IMR-90 (cell line): ENCODE results near the gene PUS7L. TPM values are rescaled to one million over a fixed set of nuclear protein-coding genes. Genes with fewer than 3 reads are reported as not detected.

Source experiments
- ATAC-seq: fragments of 200-7000 bp; cut with Tn5 transposase; 2 replicates; pipeline ENCODE4 v1.9.1; 2020; ENCODE audit warnings: low read depth, mild to moderate bottlenecking, moderate library complexity
- BruUV-seq: library from RNA; stranded (reverse); fragments of 400-500 nt; replicated peaks from 2 replicates; lab custom pipeline; 2021; lab: Mats Ljungman, UMichigan
- CTCF ChIA-PET: fragments of 300-600 bp; formaldehyde crosslinking; extraction: SDS; loops from one replicate; lab custom pipeline; 2021; ENCODE audit warnings: antibody characterized with exemption; lab: Yijun Ruan, JAX
- POLR2A ChIA-PET: fragments of 300-600 bp; sonication (Branson Sonifier 250); formaldehyde crosslinking; loops from one replicate; lab custom pipeline; 2022; ENCODE audit warnings: antibody characterized with exemption; ENCODE audit not compliant: unreplicated experiment; lab: Charles Lee
- DNase-seq: peaks from one replicate; pipeline ENCODE4 v3.0.0; 2013
- H2AFZ ChIP-seq: replicated peaks from 2 replicates; pipeline ENCODE3; 2013; ENCODE audit warnings: low read length, mild to moderate bottlenecking; ENCODE audit not compliant: poor library complexity
- H2AK5ac ChIP-seq: 2 replicates; pipeline ENCODE4 v1.6.1; 2013; ENCODE audit warnings: low read depth, low read length, inconsistent platforms
- H2AK9ac ChIP-seq: replicated peaks from 2 replicates; pipeline ENCODE3; 2013; ENCODE audit warnings: mild to moderate bottlenecking, low read depth, low read length, moderate library complexity; ENCODE audit not compliant: poor library complexity
- H2BK120ac ChIP-seq: 2 replicates; pipeline ENCODE4 v1.6.1; 2013; ENCODE audit warnings: low read depth, low read length, inconsistent platforms
- H2BK15ac ChIP-seq: 3 replicates; pipeline ENCODE4 v1.6.1; 2013; ENCODE audit warnings: low read depth, low read length, inconsistent platforms
- H2BK20ac ChIP-seq: 2 replicates; pipeline ENCODE4 v1.6.1; 2013; ENCODE audit warnings: low read depth, mild to moderate bottlenecking, inconsistent platforms, low read length, moderate library complexity
- H2BK5ac ChIP-seq: 2 replicates; pipeline ENCODE4 v1.6.1; 2013; ENCODE audit warnings: mild to moderate bottlenecking, low read depth, low read length, inconsistent platforms; ENCODE audit not compliant: poor library complexity, severe bottlenecking
- H3K14ac ChIP-seq: replicated peaks from 2 replicates; pipeline ENCODE4 v1.6.1; 2013; ENCODE audit warnings: low read depth, low read length, inconsistent platforms
- H3K18ac ChIP-seq: 2 replicates; pipeline ENCODE4 v1.6.1; 2013; ENCODE audit warnings: low read depth, low read length, control low read depth
- H3K23ac ChIP-seq: 2 replicates; pipeline ENCODE4 v1.6.1; 2013; ENCODE audit warnings: low read depth, low read length, inconsistent platforms
- H3K27ac ChIP-seq: 2 replicates; pipeline ENCODE4 v1.5.1; 2013; ENCODE audit warnings: mild to moderate bottlenecking, control low read depth, low read length; ENCODE audit not compliant: insufficient read depth
- H3K27me3 ChIP-seq: 2 replicates; pipeline ENCODE4 v1.6.1; 2013; ENCODE audit warnings: low read length; ENCODE audit not compliant: control insufficient read depth, insufficient read depth
- H3K36me3 ChIP-seq: 2 replicates; pipeline ENCODE4 v1.6.1; 2013; ENCODE audit warnings: low read length, mixed read lengths; ENCODE audit not compliant: control insufficient read depth, insufficient read depth
- H3K4ac ChIP-seq: 2 replicates; pipeline ENCODE4 v1.6.1; 2013; ENCODE audit warnings: low read depth, low read length, inconsistent platforms
- H3K4me1 ChIP-seq: 2 replicates; pipeline ENCODE4 v1.6.1; 2013; ENCODE audit warnings: low read length, mixed read lengths; ENCODE audit not compliant: control insufficient read depth, insufficient read depth
- H3K4me2 ChIP-seq: 2 replicates; pipeline ENCODE4 v1.6.1; 2013; ENCODE audit warnings: low read depth, mild to moderate bottlenecking, control low read depth, low read length, moderate library complexity
- H3K4me3 ChIP-seq: 2 replicates; pipeline ENCODE4 v1.5.1; 2013; ENCODE audit warnings: low read depth, mild to moderate bottlenecking, control low read depth, low read length, moderate library complexity; ENCODE audit not compliant: insufficient read depth
- H3K56ac ChIP-seq: 2 replicates; pipeline ENCODE4 v1.6.1; 2013; ENCODE audit warnings: low read length, inconsistent platforms; ENCODE audit not compliant: insufficient read depth; ENCODE audit errors: extremely low read depth
- H3K79me1 ChIP-seq, 2 experiments: 2 replicates each; pipeline ENCODE4 v1.6.1; 2013; ENCODE audit warnings: low read length in 2 of 2, inconsistent platforms in 1 of 2, low read depth in 1 of 2
- H3K9ac ChIP-seq: 2 replicates; pipeline ENCODE4 v1.6.1; 2013; ENCODE audit warnings: low read depth, low read length, control low read depth
- H3K9me1 ChIP-seq: 2 replicates; pipeline ENCODE4 v1.6.1; 2013; ENCODE audit warnings: low read length, inconsistent platforms; ENCODE audit not compliant: insufficient read depth
- H3K9me3 ChIP-seq: 2 replicates; pipeline ENCODE4 v1.6.1; 2013; ENCODE audit warnings: low read length; ENCODE audit not compliant: control insufficient read depth, insufficient read depth
- H4K20me1 ChIP-seq: 2 replicates; pipeline ENCODE4 v1.6.1; 2013; ENCODE audit warnings: low read length, inconsistent platforms; ENCODE audit not compliant: insufficient read depth
- H4K5ac ChIP-seq: 2 replicates; pipeline ENCODE4 v1.6.1; 2013; ENCODE audit warnings: mild to moderate bottlenecking, low read depth, low read length, control low read depth
- H4K8ac ChIP-seq, 2 experiments: 2 replicates each; pipeline ENCODE4 v1.6.1; 2013; ENCODE audit warnings: low read depth in 2 of 2, low read length in 2 of 2, control low read depth in 1 of 2, inconsistent platforms in 1 of 2
- H4K91ac ChIP-seq: 2 replicates; pipeline ENCODE4 v1.6.1; 2013; ENCODE audit warnings: low read depth, low read length, inconsistent platforms; ENCODE audit not compliant: insufficient read depth
- CHD1 ChIP-seq: IDR thresholded peaks from 2 replicates; pipeline ENCODE4 v1.6.1; 2012; ENCODE audit warnings: low read depth, low read length, improper control_type of control experiment
- CTCF ChIP-seq: conservative IDR thresholded peaks from 2 replicates; pipeline ENCODE4 v1.5.1; 2012; ENCODE audit warnings: mild to moderate bottlenecking, low read depth, low read length, improper control_type of control experiment
- MAFK ChIP-seq: IDR thresholded peaks from 2 replicates; pipeline ENCODE4 v1.6.1; 2012; ENCODE audit warnings: low read depth, low read length, improper control_type of control experiment
- MAZ ChIP-seq: IDR thresholded peaks from 2 replicates; pipeline ENCODE4 v1.6.1; 2012; ENCODE audit warnings: low read depth, mild to moderate bottlenecking, low read length, improper control_type of control experiment, moderate library complexity, borderline replicate concordance
- MXI1 ChIP-seq: IDR thresholded peaks from 2 replicates; pipeline ENCODE4 v1.6.1; 2012; ENCODE audit warnings: low read depth, mild to moderate bottlenecking, low read length, moderate library complexity, borderline replicate concordance
- NFE2L2 ChIP-seq: fragments of 150-350 bp; IDR thresholded peaks from 2 replicates; pipeline ENCODE4 v1.6.1; 2016; ENCODE audit warnings: low read depth, mild to moderate bottlenecking, low read length
- RCOR1 ChIP-seq: IDR thresholded peaks from 2 replicates; pipeline ENCODE4 v1.6.1; 2012; ENCODE audit warnings: mild to moderate bottlenecking, low read length, improper control_type of control experiment; ENCODE audit not compliant: insufficient replicate concordance
- dilution Hi-C: fragments of 300-500 bp; cut with HindIII; formaldehyde crosslinking; loops from one replicate; pipeline ENCODE4 v1.14.3; 2018; ENCODE audit warnings: low sequenced_read_pairs; ENCODE audit not compliant: unreplicated experiment
- in situ Hi-C: fragments of 300-500 bp; cut with MboI; formaldehyde crosslinking; loops from 3 replicates; pipeline ENCODE4 v1.14.3; 2019; ENCODE audit warnings: low sequenced_read_pairs, inconsistent platforms, mixed read lengths
- intact Hi-C: fragments of 100-400 bp; cut with micrococcal nuclease; formaldehyde crosslinking; loops from 2 replicates; pipeline ENCODE4 v1.10.0; 2022
- polyA plus RNA-seq, 3 experiments: library from polyadenylated mRNA; depleted of rRNA; stranded (reverse); fragments of >200 nt; gene quantifications; 2 replicates each; pipeline ENCODE4 v1.2.3, GENCODE V29; 2012; ENCODE audit warnings: low replicate concordance in 1 of 3
- total RNA-seq: library from RNA; depleted of rRNA; stranded (reverse); fragments of >200 nt; gene quantifications from 2 replicates; pipeline ENCODE4 v1.2.3, GENCODE V29; 2012

The PUS7L gene
- total and polyA plus RNA-seq, 2 of the 4 experiments (the other 2 are of a cell fraction) = 5.1 to 44.8 TPM

GRCh38 chr12:43764528-43764927 lies 5.9 kb upstream of the PUS7L start:
- Histone ChIP-seq H2AFZ (no peak overlapping the region), H3K27me3 (no peaks in the 10 kb centered on the region), H3K4me3 (no peak overlapping the region), H3K9ac (no peak overlapping the region), H4K5ac (no peak overlapping the region), H3K4me2 (no peak overlapping the region), H3K4me1 (peaks cover 13% of the 10 kb centered on the region), H2BK120ac (no peak overlapping the region), H4K20me1 (no peaks in the 10 kb centered on the region), H3K4ac (no peak overlapping the region), H2AK9ac (no peak overlapping the region), H3K9me1 (peaks cover 2% of the 10 kb centered on the region; the same call in 1 of the 2 replicates), H2BK20ac (no peak overlapping the region), H2BK15ac (no peak overlapping the region), H3K36me3 (0 out of 2 replicates have a peak, but pooled peaks cover 2% of the 10 kb centered on the region), H3K79me1 (peaks cover 12 to 18% of the 10 kb centered on the region in 2 experiments), H3K56ac (no peak overlapping the region), H2BK5ac (no peak overlapping the region), H3K9me3 (no peaks in the 10 kb centered on the region), H3K18ac (no peak overlapping the region), H3K23ac (no peak overlapping the region), H4K91ac (no peak overlapping the region), H3K14ac (no peak overlapping the region), H4K8ac (no peak overlapping the region), H2AK5ac (no peak overlapping the region), H3K27ac (no peak overlapping the region)
- ChIA-PET POLR2A (no interaction called here), CTCF (no interaction called here)
- DNase-seq (no peak), ATAC-seq (no peak)
- no peak for TF ChIP-seq CTCF
- no peak for TF ChIP-seq MAFK
- no peak for TF ChIP-seq MXI1
- TF ChIP-seq RCOR1 = no peak
- TF ChIP-seq CHD1 = no peak
- no peak for TF ChIP-seq MAZ
- TF ChIP-seq NFE2L2 = no peak
- no TSS peak for BruUV-seq
- intact Hi-C loops = no loop called here
- in situ Hi-C loops = no loop called here
- dilution Hi-C loops = no loop called here
